H9 (cell line): ENCODE results near the gene ACVR1. TPM values are rescaled to one million over a fixed set of nuclear protein-coding genes. Genes with fewer than 3 reads are reported as not detected.

Experiments used
- DNase-seq: peaks from one replicate; pipeline ENCODE4 v3.0.0-alpha.2; 2017
- H2AFZ ChIP-seq: one replicate; pipeline ENCODE4 v1.6.1; 2013; ENCODE audit warnings: mild to moderate bottlenecking, low read length, control low read depth, moderate library complexity
- H2AK5ac ChIP-seq: 2 replicates; pipeline ENCODE4 v1.6.1; 2013; ENCODE audit warnings: low read length, control low read depth, mixed read lengths; ENCODE audit not compliant: insufficient read length
- H2BK120ac ChIP-seq: one replicate; pipeline ENCODE4 v1.6.1; 2013; ENCODE audit warnings: low read depth, mild to moderate bottlenecking, low read length, control low read depth, inconsistent platforms; ENCODE audit not compliant: poor library complexity, severe bottlenecking
- H2BK12ac ChIP-seq: 2 replicates; pipeline ENCODE4 v1.6.1; 2013; ENCODE audit warnings: low read length, control low read depth, mixed read lengths, low read depth; ENCODE audit not compliant: insufficient read length
- H2BK15ac ChIP-seq: 2 replicates; pipeline ENCODE4 v1.6.1; 2013; ENCODE audit warnings: low read depth, low read length, control low read depth
- H2BK20ac ChIP-seq: one replicate; pipeline ENCODE4 v1.6.1; 2013; ENCODE audit warnings: low read depth, mild to moderate bottlenecking, low read length, control low read depth, inconsistent platforms; ENCODE audit not compliant: poor library complexity, severe bottlenecking
- H2BK5ac ChIP-seq: 2 replicates; pipeline ENCODE4 v1.6.1; 2013; ENCODE audit warnings: low read length, control low read depth, mixed read lengths; ENCODE audit not compliant: insufficient read length
- H3K14ac ChIP-seq: 2 replicates; pipeline ENCODE4 v1.6.1; 2013; ENCODE audit warnings: low read length, control low read depth; ENCODE audit not compliant: insufficient read depth
- H3K18ac ChIP-seq: 2 replicates; pipeline ENCODE4 v1.6.1; 2013; ENCODE audit warnings: low read depth, mild to moderate bottlenecking, mixed read lengths, low read length, control low read depth; ENCODE audit not compliant: insufficient read length
- H3K23ac ChIP-seq: 2 replicates; pipeline ENCODE4 v1.6.1; 2013; ENCODE audit warnings: low read length, control low read depth, mixed read lengths, low read depth; ENCODE audit not compliant: insufficient read length
- H3K23me2 ChIP-seq: 2 replicates; pipeline ENCODE4 v1.6.1; 2013; ENCODE audit warnings: low read depth, mild to moderate bottlenecking, mixed read lengths, low read length, control low read depth; ENCODE audit not compliant: insufficient read length, poor library complexity, severe bottlenecking
- H3K27ac ChIP-seq: 2 replicates; pipeline ENCODE4 v1.5.1; 2013; ENCODE audit warnings: low read length, control low read depth, mixed read lengths, low read depth; ENCODE audit not compliant: insufficient read length
- H3K27me3 ChIP-seq: 2 replicates; pipeline ENCODE4 v1.6.1; 2013; ENCODE audit warnings: low read length, control low read depth, inconsistent platforms; ENCODE audit not compliant: insufficient read depth
- H3K4ac ChIP-seq: 2 replicates; pipeline ENCODE4 v1.6.1; 2013; ENCODE audit warnings: low read depth, mild to moderate bottlenecking, control low read depth, inconsistent platforms, low read length, moderate library complexity
- H3K4me1 ChIP-seq: 2 replicates; pipeline ENCODE4 v1.6.1; 2013; ENCODE audit warnings: low read length, control low read depth, inconsistent platforms; ENCODE audit not compliant: insufficient read depth
- H3K4me2 ChIP-seq: 2 replicates; pipeline ENCODE4 v1.6.1; 2013; ENCODE audit warnings: low read length, control low read depth, mixed read lengths; ENCODE audit not compliant: insufficient read length, insufficient read depth
- H3K56ac ChIP-seq: 2 replicates; pipeline ENCODE4 v1.6.1; 2013; ENCODE audit warnings: low read depth, mild to moderate bottlenecking, mixed read lengths, low read length, control low read depth; ENCODE audit not compliant: insufficient read length
- H3K79me1 ChIP-seq: 2 replicates; pipeline ENCODE4 v1.6.1; 2013; ENCODE audit warnings: low read depth, mild to moderate bottlenecking, moderate library complexity, low read length, control low read depth, inconsistent platforms; ENCODE audit not compliant: insufficient read depth, poor library complexity, severe bottlenecking
- H3K79me2 ChIP-seq: 2 replicates; pipeline ENCODE4 v1.6.1; 2013; ENCODE audit warnings: low read length, control low read depth, inconsistent platforms; ENCODE audit not compliant: insufficient read depth
- H3K9ac ChIP-seq: 2 replicates; pipeline ENCODE4 v1.6.1; 2013; ENCODE audit warnings: low read length, control low read depth, mixed read lengths; ENCODE audit not compliant: insufficient read length; ENCODE audit errors: extremely low read depth
- H3K9me3 ChIP-seq: one replicate; pipeline ENCODE4 v1.6.1; 2013; ENCODE audit warnings: low read depth, low read length, inconsistent platforms; ENCODE audit not compliant: control insufficient read depth
- H3T11ph ChIP-seq: one replicate; pipeline ENCODE4 v1.6.1; 2013; ENCODE audit warnings: mild to moderate bottlenecking, low read length, control low read depth, inconsistent platforms
- H4K20me1 ChIP-seq: one replicate; pipeline ENCODE4 v1.6.1; 2013; ENCODE audit not compliant: control insufficient read depth, insufficient read length, insufficient read depth
- H4K5ac ChIP-seq: 2 replicates; pipeline ENCODE4 v1.6.1; 2013; ENCODE audit warnings: low read depth, mild to moderate bottlenecking, mixed read lengths, low read length, control low read depth; ENCODE audit not compliant: insufficient read length
- H4K8ac ChIP-seq: replicated peaks from 2 replicates; pipeline ENCODE4 v1.6.1; 2013; ENCODE audit warnings: low read length, control low read depth, mixed read lengths, low read depth; ENCODE audit not compliant: insufficient read length
- H4K91ac ChIP-seq: 2 replicates; pipeline ENCODE4 v1.6.1; 2013; ENCODE audit warnings: low read depth, mild to moderate bottlenecking, moderate library complexity, mixed read lengths, low read length, control low read depth; ENCODE audit not compliant: insufficient read length
- H3K27ac Mint-ChIP-seq, 3 experiments: 2 replicates in 2 of 3; 3 replicates in 1 of 3; pipeline ENCODE4 v1.8.0; 2020 to 2021; ENCODE audit warnings: mixed read lengths in 3 of 3, mild to moderate bottlenecking in 1 of 3, moderate library complexity in 1 of 3
- H3K27me3 Mint-ChIP-seq: 2 replicates; pipeline ENCODE4 v1.8.0; 2021; ENCODE audit warnings: low read depth, mild to moderate bottlenecking, moderate library complexity, mixed read lengths
- H3K36me3 Mint-ChIP-seq, 3 experiments: 2 replicates in 2 of 3; 3 replicates in 1 of 3; pipeline ENCODE4 v1.8.0; 2020 to 2021; ENCODE audit warnings: low read depth in 3 of 3, mixed read lengths in 3 of 3; ENCODE audit not compliant: insufficient read depth in 1 of 3
- H3K4me1 Mint-ChIP-seq, 2 experiments: 2 replicates each; pipeline ENCODE4 v1.8.0; 2020; ENCODE audit warnings: mixed read lengths in 2 of 2
- H3K4me3 Mint-ChIP-seq, 2 experiments: 2 replicates in 1 of 2; 3 replicates in 1 of 2; pipeline ENCODE4 v1.8.0; 2020 to 2021; ENCODE audit warnings: mild to moderate bottlenecking in 2 of 2, mixed read lengths in 2 of 2, moderate library complexity in 1 of 2
- H3K9me3 Mint-ChIP-seq, 2 experiments: 2 replicates in 1 of 2; 3 replicates in 1 of 2; pipeline ENCODE4 v1.8.0; 2020; ENCODE audit warnings: mild to moderate bottlenecking in 2 of 2, mixed read lengths in 2 of 2, moderate library complexity in 1 of 2
- CTCF ChIP-seq: fragments of 200-600 bp; sonication (generic); conservative IDR thresholded peaks from 3 replicates; pipeline ENCODE4 v1.8.0; 2021; ENCODE audit warnings: antibody characterized with exemption, mild to moderate bottlenecking
- WGBS: extraction: QIAGEN DNeasy Blood & Tissue Kit; methylation state at CpG from one replicate; pipeline ENCODE4 v1.1.7; 2013; ENCODE audit warnings: missing lambda C conversion rate, low lambda C conversion rate, mixed read lengths; ENCODE audit not compliant: insufficient read length; ENCODE audit errors: extremely low coverage; 5-methylcytosine and 5-hydroxymethylcytosine counted together
- total RNA-seq: library from RNA; stranded (reverse); gene quantifications from 2 replicates; pipeline ENCODE4 v1.2.1, GENCODE V29; 2021

Gene ACVR1
- total RNA-seq, 1 experiment from 2014 or later = 21.2 TPM

DNA sequence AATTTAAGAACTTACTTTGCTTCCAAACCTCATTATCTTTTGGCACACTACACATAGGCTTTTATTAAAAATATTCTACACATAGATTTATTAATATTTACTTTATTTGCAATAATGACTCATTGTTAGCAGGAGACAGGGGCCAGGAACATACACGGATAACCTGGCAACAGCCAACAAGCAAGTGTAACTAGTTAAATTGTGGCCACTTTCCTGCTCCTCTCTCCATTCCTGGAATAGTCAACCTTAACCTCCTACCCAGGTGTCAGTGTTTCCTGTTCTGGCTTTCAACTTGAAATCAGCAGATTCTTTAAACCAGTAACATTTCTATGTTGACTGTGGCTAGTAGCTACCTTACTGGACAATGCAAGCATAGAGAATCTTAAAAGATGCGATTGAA, 26.5 kb downstream of the ACVR1 start:
- Mint-ChIP-seq H3K27me3 (no peaks in the 10 kb centered on the region), H3K36me3 (peaks cover 0 to 13% (median 0%) of the 10 kb centered on the region in 3 experiments; a peak in 3 of 7 replicates), H3K27ac (0 out of 7 replicates have a peak overlapping the region, but pooled peaks of 1 of the 3 experiments have one; percentile 8), H3K4me1 (peaks cover 24 to 36% of the 10 kb centered on the region in 2 experiments), H3K4me3 (no peak overlapping the region), H3K9me3 (no peaks in the 10 kb centered on the region)
- H3K4ac ChIP-seq = no peak overlapping the region
- H4K8ac ChIP-seq = no peak overlapping the region
- no peak overlapping the region for H3K56ac ChIP-seq
- H2BK120ac ChIP-seq = no peak overlapping the region
- H4K20me1 ChIP-seq = no peaks in the 10 kb centered on the region
- no peak overlapping the region for H3T11ph ChIP-seq
- no peaks in the 10 kb centered on the region for H3K4me1 ChIP-seq
- H3K23ac ChIP-seq = no peak overlapping the region
- no peak overlapping the region for H2AK5ac ChIP-seq
- H3K4me2 ChIP-seq = no peak overlapping the region
- no peak overlapping the region for H2BK12ac ChIP-seq
- no peaks in the 10 kb centered on the region for H3K27me3 ChIP-seq
- no peaks in the 10 kb centered on the region for H3K23me2 ChIP-seq
- no peak overlapping the region for H3K18ac ChIP-seq
- no peaks in the 10 kb centered on the region for H3K79me1 ChIP-seq
- H3K9ac ChIP-seq = no peak overlapping the region
- no peak for TF ChIP-seq CTCF
- no peak overlapping the region for H2BK20ac ChIP-seq
- no peak overlapping the region for H2BK5ac ChIP-seq
- no peak overlapping the region for H3K14ac ChIP-seq
- no CpG with 5 or more reads among the region's 2 CpGs for WGBS
- no peaks in the 10 kb centered on the region for H3K9me3 ChIP-seq
- H4K91ac ChIP-seq = no peak overlapping the region
- H3K27ac ChIP-seq = no peak overlapping the region
- no peak overlapping the region for H2BK15ac ChIP-seq
- DNase-seq = no peak
- H2AFZ ChIP-seq = no peak overlapping the region
- no peaks in the 10 kb centered on the region for H3K79me2 ChIP-seq
- H4K5ac ChIP-seq = no peak overlapping the region
